C4-2B (cell line): ENCODE data around the gene CAMK2G.

ENCODE experiments used
- CTCF ChIP-seq: fragments of 450-650 bp; conservative IDR thresholded peaks from 2 replicates; pipeline ENCODE4 v1.5.1; 2017; ENCODE audit warnings: mild to moderate bottlenecking
- ZFX ChIP-seq: fragments of 450-650 bp; IDR thresholded peaks from 2 replicates; pipeline ENCODE4 v1.6.1; 2017

GRCh38 chr10:73780301-73780700, 94.1 kb downstream of the CAMK2G start:
- TF ChIP-seq CTCF (no peak), ZFX (no peak)
